WI38 (cell line): ENCODE measurements around the gene MND1.

Experiments
- H3K4me3 ChIP-seq: 2 replicates; pipeline ENCODE4 v1.5.1; 2011; ENCODE audit warnings: low read depth, mild to moderate bottlenecking, control low read depth, low read length
- CTCF ChIP-seq: IDR thresholded peaks from 2 replicates; pipeline ENCODE4 v1.5.1; 2012; ENCODE audit warnings: low read depth, mild to moderate bottlenecking, control low read depth, low read length

The MND1 gene

GRCh38 chr4:153434190-153434589 lies 89.7 kb downstream of the MND1 start:
- no peak for TF ChIP-seq CTCF
- H3K4me3 ChIP-seq = no peak overlapping the region

- no peak overlapping the region for H3K4me3 ChIP-seq
- no peak for TF ChIP-seq CTCF
Measured at GRCh38 chr4:153438916-153439756, 94.6 kb downstream of the MND1 start.

GRCh38 chr4:153439831-153440230 lies 95.3 kb downstream of the MND1 start:
- H3K4me3 ChIP-seq = no peak overlapping the region
- no peak for TF ChIP-seq CTCF

GRCh38 chr4:153440475-153440874 lies 96.0 kb downstream of the MND1 start:
- no peak for TF ChIP-seq CTCF

GRCh38 chr4:153447175-153447905 lies 102.9 kb downstream of the MND1 start:
- TF ChIP-seq CTCF = no peak

More at GRCh38 chr4:153440475-153440874, 96.0 kb downstream of the MND1 start:
- H3K4me3 ChIP-seq = no peak overlapping the region

GRCh38 chr4:153448003-153448731 lies 103.7 kb downstream of the MND1 start:
- no peak for TF ChIP-seq CTCF

More at GRCh38 chr4:153447175-153447905, 102.9 kb downstream of the MND1 start:
- H3K4me3 ChIP-seq = peak overlapping the region; percentile 29

More at GRCh38 chr4:153448003-153448731, 103.7 kb downstream of the MND1 start:
- H3K4me3 ChIP-seq = peak overlapping the region; percentile 29
